Neutrophil (primary cell): ENCODE measurements around the gene STXBP4.

Source experiments
- H3K27ac ChIP-seq: fragments of 200-600 bp; sonication (generic); 2 replicates; pipeline ENCODE4 v1.5.1; 2016; ENCODE audit warnings: mild to moderate bottlenecking, moderate library complexity
- H3K27me3 ChIP-seq: fragments of 200-600 bp; sonication (generic); 2 replicates; pipeline ENCODE4 v1.6.0; 2016; ENCODE audit warnings: mild to moderate bottlenecking
- H3K36me3 ChIP-seq: fragments of 200-600 bp; sonication (generic); 2 replicates; pipeline ENCODE4 v1.5.1; 2017
- H3K4me1 ChIP-seq, 2 experiments: fragments of 200-600 bp in 1 of 2; sonication (generic) in 1 of 2; 1 replicate in 1 of 2; 2 replicates in 1 of 2; pipeline versions ENCODE4 v1.5.1 to v1.6.1; 2013 to 2016; ENCODE audit warnings: low read depth in 1 of 2, low read length in 1 of 2, mild to moderate bottlenecking in 1 of 2, moderate library complexity in 1 of 2; ENCODE audit not compliant: control insufficient read depth in 1 of 2, insufficient read depth in 1 of 2
- H3K4me3 ChIP-seq, 2 experiments: fragments of 200-600 bp in 1 of 2; sonication (generic) in 1 of 2; 1 replicate in 1 of 2; 2 replicates in 1 of 2; pipeline ENCODE4 v1.5.1; 2013 to 2016; ENCODE audit warnings: low read depth in 1 of 2, low read length in 1 of 2, mild to moderate bottlenecking in 1 of 2, moderate library complexity in 1 of 2
- H3K9me3 ChIP-seq: fragments of 200-600 bp; sonication (generic); 2 replicates; pipeline ENCODE4 v1.5.1; 2016
- CTCF ChIP-seq: fragments of 200-600 bp; sonication (generic); IDR thresholded peaks from 2 replicates; pipeline ENCODE4 v1.5.1; 2016; ENCODE audit warnings: antibody characterized with exemption

Gene STXBP4

GRCh38 chr17:55172612-55173011 is 204.0 kb downstream of the STXBP4 start:
- no peaks in the 10 kb centered on the region for H3K36me3 ChIP-seq
- no peak overlapping the region for H3K4me3 ChIP-seq
- no peaks in the 10 kb centered on the region for H3K9me3 ChIP-seq
- no peaks in the 10 kb centered on the region for H3K4me1 ChIP-seq
- no peak overlapping the region for H3K27ac ChIP-seq
- no peak for TF ChIP-seq CTCF
- no peaks in the 10 kb centered on the region for H3K27me3 ChIP-seq

- Histone ChIP-seq H3K27ac (no peak overlapping the region), H3K36me3 (no peaks in the 10 kb centered on the region), H3K9me3 (no peaks in the 10 kb centered on the region), H3K27me3 (no peaks in the 10 kb centered on the region), H3K4me1 (no peaks in the 10 kb centered on the region), H3K4me3 (no peak overlapping the region)
- TF ChIP-seq CTCF, result no peak
These were observed 205.6 kb downstream of the STXBP4 start for GRCh38 chr17:55174133-55174532.

- no peak for TF ChIP-seq CTCF
- Histone ChIP-seq H3K4me1 (no peaks in the 10 kb centered on the region), H3K27me3 (no peaks in the 10 kb centered on the region), H3K4me3 (no peak overlapping the region), H3K27ac (no peak overlapping the region), H3K36me3 (no peaks in the 10 kb centered on the region), H3K9me3 (no peaks in the 10 kb centered on the region)
These were observed 207.3 kb downstream of the STXBP4 start for GRCh38 chr17:55175788-55176427.

- Histone ChIP-seq H3K4me1 (no peaks in the 10 kb centered on the region), H3K27ac (no peak overlapping the region), H3K36me3 (no peaks in the 10 kb centered on the region), H3K4me3 (no peak overlapping the region), H3K27me3 (no peaks in the 10 kb centered on the region), H3K9me3 (no peaks in the 10 kb centered on the region)
- no peak for TF ChIP-seq CTCF
These were observed 208.7 kb downstream of the STXBP4 start for GRCh38 chr17:55177159-55177854.

GRCh38 chr17:55177855-55178217 is 209.3 kb downstream of the STXBP4 start:
- Histone ChIP-seq H3K4me1 (no peaks in the 10 kb centered on the region), H3K27me3 (no peaks in the 10 kb centered on the region), H3K36me3 (no peaks in the 10 kb centered on the region), H3K4me3 (no peak overlapping the region), H3K9me3 (no peaks in the 10 kb centered on the region), H3K27ac (no peak overlapping the region)
- no peak for TF ChIP-seq CTCF
